Erythroblast (primary cell): ENCODE results near the gene DUSP14.

Experiments
- GATA1 ChIP-seq: IDR thresholded peaks from 2 replicates; pipeline ENCODE4 v1.6.1; 2011; ENCODE audit warnings: low read depth, mild to moderate bottlenecking, control low read depth, low read length, moderate library complexity
- POLR2A ChIP-seq: IDR thresholded peaks from 2 replicates; pipeline ENCODE4 v1.6.1; 2011; ENCODE audit warnings: mild to moderate bottlenecking, low read length

DNA sequence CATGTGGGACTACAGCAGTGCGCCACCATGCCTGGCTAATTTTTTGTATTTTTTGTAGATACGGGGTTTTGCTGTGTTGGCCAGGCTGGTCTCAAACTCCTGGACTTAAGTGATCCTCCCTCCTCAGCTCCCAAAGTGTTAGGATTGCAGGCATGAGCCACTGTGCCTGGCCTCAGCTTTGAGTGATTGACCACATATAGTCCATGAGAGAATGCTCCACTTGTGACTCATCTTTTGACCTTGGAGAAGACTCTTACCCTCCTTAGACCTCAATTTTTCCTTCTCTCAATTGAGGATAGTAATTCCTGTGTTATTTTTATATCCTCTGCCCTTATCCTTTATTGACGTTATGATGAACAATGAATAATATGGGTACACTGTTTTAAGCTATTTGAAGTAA lies 30.9 kb upstream of the DUSP14 start:
- no peak for TF ChIP-seq POLR2A
- TF ChIP-seq GATA1 = no peak
